Measurements from ENCODE around the gene TRIO.
"Not testable (repeated sequence)": the region's sequence is repeated elsewhere in the genome, so short reads cannot be mapped to it uniquely, and the experiment has no call there.

Gene TRIO

DNA sequence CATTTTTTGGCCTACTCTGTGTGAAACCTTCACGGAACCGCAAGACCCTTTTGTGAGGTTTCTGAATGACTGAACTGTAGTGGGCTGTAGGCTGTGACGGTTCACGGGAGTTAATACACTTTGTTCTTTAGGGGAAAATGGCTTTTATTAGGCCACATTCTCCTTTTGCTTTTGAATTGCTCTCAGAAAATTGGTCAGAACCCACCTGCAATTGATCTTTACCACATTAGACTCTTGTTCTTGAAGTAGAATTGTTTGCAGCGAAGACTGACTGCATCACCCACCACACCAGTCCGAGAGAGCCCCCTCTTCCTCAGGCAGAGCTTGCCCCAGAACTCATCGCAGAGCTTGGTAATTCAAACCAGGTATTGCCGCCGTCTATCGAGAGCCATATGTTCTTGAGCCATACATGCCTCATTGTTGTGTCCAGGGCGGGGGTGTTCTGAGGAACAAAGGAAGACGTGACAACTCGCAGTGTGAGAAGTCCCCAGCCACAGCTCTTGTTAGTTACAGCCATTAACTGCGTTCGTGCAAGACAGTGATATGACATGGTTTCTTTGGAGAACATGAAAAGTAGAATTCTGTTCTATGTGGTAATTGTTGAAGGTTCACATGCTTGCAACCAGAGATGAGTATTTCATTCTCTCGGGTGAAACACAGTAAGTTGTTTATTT is 272.0 kb downstream of the TRIO start:
- no peak for DNase-seq (ENCODE audit: low spot score)

DNA sequence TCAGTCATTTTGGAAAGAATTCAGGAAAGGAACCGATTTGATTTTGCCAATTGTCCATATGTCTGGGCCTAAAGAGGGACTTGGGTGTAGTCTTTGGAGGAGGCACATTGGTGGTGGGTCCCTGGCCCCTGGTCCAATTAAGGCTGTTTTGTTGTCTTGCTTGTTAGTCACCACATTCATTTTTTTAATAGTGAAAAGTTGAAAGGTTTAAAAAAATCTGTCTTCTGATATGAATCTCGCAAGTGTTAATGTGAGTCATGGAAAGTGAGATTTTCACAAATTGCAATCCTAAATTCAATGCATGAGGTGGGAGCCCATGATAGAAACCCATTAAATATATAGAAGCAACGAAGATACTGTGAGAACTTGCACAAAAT is 272.5 kb downstream of the TRIO start:
- DNase-seq (ENCODE audit: low spot score) = no peak

- DNase-seq (ENCODE audit: low spot score) = no peak
Measured at GRCh38 chr5:14416621-14417275, 273.6 kb downstream of the TRIO start.

- DNase-seq (ENCODE audit: low spot score) = no peak
Measured at GRCh38 chr5:14417276-14417730, 274.2 kb downstream of the TRIO start.

- no peak for DNase-seq (ENCODE audit: low spot score)
Measured at GRCh38 chr5:14417792-14418765, 274.9 kb downstream of the TRIO start.

- DNase-seq (ENCODE audit: low spot score) = no peak
Measured at GRCh38 chr5:14419686-14420085, 276.5 kb downstream of the TRIO start.

- DNase-seq (ENCODE audit: low spot score) = no peak
Measured at GRCh38 chr5:14420101-14420811, 277.1 kb downstream of the TRIO start.

GRCh38 chr5:14421851-14422250 is 278.7 kb downstream of the TRIO start:
- no peak for DNase-seq (ENCODE audit: low spot score)

GRCh38 chr5:14424011-14424685 is 281.0 kb downstream of the TRIO start:
- DNase-seq (ENCODE audit: low spot score) = no peak

DNA sequence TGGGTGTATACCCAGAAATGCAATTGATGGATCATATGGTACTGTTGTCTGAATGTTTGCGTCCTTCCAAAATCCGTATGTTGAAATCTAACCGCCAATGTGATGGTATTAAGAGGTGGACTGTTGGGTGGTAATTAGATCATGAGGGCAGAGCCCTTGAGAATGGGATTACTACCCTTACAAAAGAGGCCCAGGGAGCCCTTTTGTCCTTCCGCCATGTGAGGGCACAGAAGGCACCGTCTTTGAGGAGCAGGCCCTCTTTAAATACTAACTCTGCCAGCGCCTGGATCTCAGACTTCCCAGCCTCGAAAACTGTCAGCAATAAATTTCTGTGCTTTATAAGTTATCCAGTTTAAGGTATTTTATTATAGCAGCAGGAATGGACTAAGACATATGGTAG is 282.4 kb downstream of the TRIO start:
- DNase-seq (ENCODE audit: low spot score) = no peak

- no peak for DNase-seq (ENCODE audit: low spot score)
Measured at GRCh38 chr5:14426521-14426920, 283.4 kb downstream of the TRIO start.

DNA sequence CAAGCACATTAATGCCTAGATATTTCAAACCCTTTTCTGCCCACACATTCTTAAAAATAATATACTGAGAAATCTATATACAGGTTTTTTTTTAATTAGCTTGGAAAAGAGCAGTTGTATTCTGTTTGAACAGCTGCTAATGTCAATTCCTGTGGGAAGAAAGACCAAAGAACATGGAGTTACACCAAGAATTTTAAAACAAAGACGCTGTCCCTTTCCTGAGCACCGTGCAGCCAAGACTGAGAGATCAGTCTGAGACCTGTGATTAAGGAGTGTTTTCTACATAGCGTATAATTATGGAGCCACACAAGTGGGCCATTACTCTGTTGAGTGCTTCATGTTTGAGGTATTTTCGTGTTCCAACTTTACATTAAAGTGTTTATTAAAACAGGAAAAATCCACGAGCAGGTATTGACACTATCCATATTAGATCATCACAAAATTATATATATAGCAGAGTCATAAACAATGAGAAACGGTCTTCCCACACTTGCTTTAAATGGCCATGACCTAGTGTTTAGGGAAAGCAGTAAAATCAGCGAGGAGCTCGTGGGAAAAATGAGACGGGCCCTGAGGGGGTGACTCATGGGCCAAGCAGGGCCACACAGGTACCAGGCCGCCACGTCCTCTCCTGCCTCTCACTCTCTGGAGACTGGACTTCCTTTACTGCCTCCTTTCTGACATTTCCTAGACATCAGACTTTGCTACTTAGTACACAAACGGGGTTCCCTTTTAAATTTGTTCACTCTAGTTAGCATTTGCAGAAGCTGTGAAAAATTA is 285.4 kb downstream of the TRIO start:
- DNase-seq (ENCODE audit: low spot score) = no peak

GRCh38 chr5:14429101-14430050 is 286.2 kb downstream of the TRIO start:
- no peak for DNase-seq (ENCODE audit: low spot score)

GRCh38 chr5:14431534-14431933 is 288.4 kb downstream of the TRIO start:
- DNase-seq (ENCODE audit: low spot score) = no peak

DNA sequence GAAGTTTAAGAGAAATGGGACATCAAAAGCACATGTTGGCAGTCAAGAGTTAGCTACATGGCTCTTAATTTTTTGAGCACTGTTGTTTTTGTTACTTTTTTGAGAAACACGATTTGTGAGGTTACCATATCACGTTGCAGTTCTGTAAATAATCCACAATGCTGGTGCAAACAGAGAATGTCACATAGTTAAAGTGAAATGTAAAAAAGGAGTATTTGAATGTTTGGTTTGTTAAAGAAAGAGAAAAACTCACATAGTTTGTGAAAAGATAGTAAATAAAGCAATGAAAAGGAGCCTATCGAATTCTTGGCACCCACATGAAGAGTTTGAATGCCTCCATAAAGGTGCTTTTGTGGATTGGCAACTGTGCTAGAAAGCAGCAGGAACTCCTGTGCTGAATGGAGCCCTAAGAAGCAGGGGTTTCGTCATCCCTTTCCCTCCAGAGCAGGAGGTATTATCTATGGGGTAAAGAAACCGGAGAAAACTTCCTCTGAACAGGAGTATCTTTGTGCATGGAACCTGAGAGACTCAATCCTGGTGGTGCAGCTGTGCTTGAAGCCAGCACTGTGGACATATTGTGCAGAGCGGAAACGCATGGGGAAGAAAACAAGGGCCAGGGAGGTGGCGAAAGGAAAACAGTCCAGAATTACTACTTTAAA is 289.9 kb downstream of the TRIO start:
- DNase-seq (ENCODE audit: low spot score) = peak; percentile 76

DNA sequence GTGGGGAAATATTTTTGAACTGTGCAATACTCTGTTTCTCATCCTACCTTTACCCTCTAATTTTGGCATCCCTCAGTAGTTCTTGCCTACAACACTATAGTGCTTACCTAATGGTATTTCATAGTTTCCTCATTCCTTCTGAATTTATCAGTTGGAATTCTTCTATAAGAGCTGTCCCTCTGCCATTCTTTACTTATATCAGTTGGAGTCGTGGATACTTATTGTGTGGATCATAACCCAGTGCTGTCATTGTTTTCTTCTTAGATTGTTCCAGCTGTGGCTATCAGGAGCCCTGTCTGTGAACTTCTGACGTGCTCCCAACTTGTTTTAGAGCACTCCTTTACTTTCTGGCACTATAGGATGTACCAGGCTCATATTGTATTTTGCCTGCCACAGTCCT is 292.3 kb downstream of the TRIO start:
- DNase-seq (ENCODE audit: low spot score) = no peak

GRCh38 chr5:14436122-14436521 is 293.0 kb downstream of the TRIO start:
- not testable (repeated sequence) for DNase-seq (ENCODE audit: low spot score)

- no peak for DNase-seq (ENCODE audit: low spot score)
Measured at GRCh38 chr5:14436801-14437542, 293.8 kb downstream of the TRIO start.
